ENCODE data around the gene BRINP3. TPM values are rescaled to one million over a fixed set of nuclear protein-coding genes. Genes with fewer than 3 reads are reported as not detected.

Gene BRINP3
- total RNA-seq, 3 donors from 2014 or later = 12.4 to 48.7 (median 14.2) TPM

GRCh38 chr1:190175320-190175719 lies 302.3 kb downstream of the BRINP3 start:
- no peak for DNase-seq
- no peak for ATAC-seq
- no peaks in the 10 kb centered on the region for H3K4me1 ChIP-seq (ENCODE audit: low read depth)
- no peak for TF ChIP-seq CTCF (IDR thresholded peaks at IDR 0.05)
- intact Hi-C loops (cut with DNase I, micrococcal nuclease) = no loop called here
- H3K36me3 ChIP-seq (ENCODE audit: low read depth) = no peaks in the 10 kb centered on the region
- no peak overlapping the region for H3K4me3 ChIP-seq
- H3K9me3 ChIP-seq = no peaks in the 10 kb centered on the region

DNA sequence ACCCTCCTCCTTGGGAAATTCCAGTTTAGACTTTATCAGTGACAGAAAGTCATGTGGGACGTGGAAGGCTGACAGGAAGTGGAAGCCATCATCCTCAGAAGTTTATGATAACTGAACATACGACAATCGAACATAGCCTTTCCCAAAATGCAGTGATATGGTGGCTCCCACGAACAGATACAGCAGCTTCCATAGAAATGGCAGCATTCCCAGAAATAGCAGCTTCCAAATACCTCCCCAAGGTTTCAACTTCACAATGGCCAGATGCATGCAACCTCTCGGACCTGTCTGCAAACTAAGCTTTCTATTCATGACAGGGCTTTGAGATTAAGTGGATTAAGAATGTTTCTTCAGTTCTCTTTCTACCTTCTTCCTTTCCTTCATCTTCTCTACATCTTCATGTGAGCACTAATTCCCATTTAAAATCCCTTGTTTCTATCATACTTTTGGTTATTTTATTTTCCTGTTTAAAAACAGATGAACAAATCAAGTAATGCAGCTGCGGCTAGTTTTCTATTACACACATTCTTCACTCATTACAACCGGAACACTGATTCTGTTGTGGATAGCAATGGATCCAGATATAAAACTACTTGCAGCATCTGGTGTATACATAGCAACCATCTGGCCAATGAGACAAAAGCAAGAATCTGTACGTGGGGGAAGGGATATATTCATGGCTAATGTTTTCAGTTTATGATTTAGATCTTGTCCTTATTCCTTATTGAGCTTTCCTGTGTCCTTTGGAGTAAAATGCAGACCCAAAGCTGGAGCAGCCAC lies 304.8 kb downstream of the BRINP3 start:
- no peak for TF ChIP-seq CTCF (IDR thresholded peaks at IDR 0.05)
- Histone ChIP-seq H3K4me3 (no peak overlapping the region), H3K4me1 (ENCODE audit: low read depth) (no peaks in the 10 kb centered on the region), H3K36me3 (ENCODE audit: low read depth) (no peaks in the 10 kb centered on the region), H3K9me3 (no peaks in the 10 kb centered on the region)
- no peak for ATAC-seq
- intact Hi-C loops (cut with DNase I, micrococcal nuclease) = no loop called here
- DNase-seq = no peak

DNA sequence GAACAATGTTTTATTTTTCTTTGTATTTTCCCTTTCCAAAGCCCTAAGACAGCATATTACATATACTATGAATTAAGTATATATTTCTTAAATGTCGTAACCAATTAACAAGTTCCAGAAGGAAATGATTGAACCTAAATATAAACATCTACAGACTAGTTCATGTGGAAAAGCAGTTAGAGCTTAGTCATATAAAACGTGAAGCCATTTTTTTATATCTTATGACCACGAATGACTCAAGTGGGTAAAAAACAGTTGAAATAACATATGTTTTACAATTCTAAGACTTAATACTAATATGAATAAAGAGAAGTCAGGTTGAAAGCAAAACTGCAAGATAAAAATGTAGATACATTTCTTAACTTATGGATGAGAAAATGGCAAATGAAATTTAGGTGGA lies 307.3 kb downstream of the BRINP3 start:
- TF ChIP-seq CTCF (IDR thresholded peaks at IDR 0.05) = no peak
- no peak for ATAC-seq
- Histone ChIP-seq H3K9me3 (no peaks in the 10 kb centered on the region), H3K4me1 (ENCODE audit: low read depth) (no peaks in the 10 kb centered on the region), H3K36me3 (ENCODE audit: low read depth) (no peaks in the 10 kb centered on the region), H3K4me3 (no peak overlapping the region)
- intact Hi-C loops (cut with DNase I, micrococcal nuclease) = no loop called here
- DNase-seq = no peak

DNA sequence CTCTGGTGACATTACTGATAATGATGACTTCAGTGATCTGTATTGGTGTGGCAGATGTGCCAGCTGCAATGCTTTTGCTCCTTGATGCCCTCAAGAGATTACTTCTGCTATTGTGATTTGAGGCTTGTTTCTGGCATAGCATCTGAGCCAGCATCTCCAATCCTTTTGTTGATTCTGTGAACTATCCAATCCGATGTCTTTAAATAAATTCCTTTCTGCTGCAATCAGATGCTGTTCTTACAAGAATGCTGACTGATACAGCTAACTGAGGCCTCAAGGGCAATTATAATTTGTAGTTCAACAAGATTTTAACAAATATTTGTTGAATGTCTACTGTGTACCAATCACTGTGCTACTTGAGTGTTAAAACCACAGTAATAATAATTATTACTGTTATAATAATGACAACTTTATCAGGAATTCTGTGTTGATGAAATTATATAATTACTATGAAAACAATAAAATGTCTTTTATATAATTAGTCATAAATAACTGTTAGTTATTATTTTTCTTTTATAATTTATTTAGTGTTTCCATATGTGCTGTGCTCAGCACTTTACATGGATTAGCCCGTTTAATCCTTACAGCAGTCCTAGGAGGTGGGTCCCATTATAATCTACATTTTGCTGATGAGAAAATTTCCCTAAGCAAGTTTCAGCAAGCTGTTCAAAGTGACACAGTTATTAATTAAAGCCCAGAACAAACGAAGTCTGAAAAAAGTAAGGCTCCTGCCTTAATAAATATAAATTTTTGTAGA lies 308.2 kb downstream of the BRINP3 start:
- no peak for ATAC-seq
- Histone ChIP-seq H3K4me1 (ENCODE audit: low read depth) (no peaks in the 10 kb centered on the region), H3K36me3 (ENCODE audit: low read depth) (no peaks in the 10 kb centered on the region), H3K4me3 (no peak overlapping the region), H3K9me3 (no peaks in the 10 kb centered on the region)
- no peak for DNase-seq
- no peak for TF ChIP-seq CTCF (IDR thresholded peaks at IDR 0.05)
- intact Hi-C loops (cut with DNase I, micrococcal nuclease) = no loop called here

DNA sequence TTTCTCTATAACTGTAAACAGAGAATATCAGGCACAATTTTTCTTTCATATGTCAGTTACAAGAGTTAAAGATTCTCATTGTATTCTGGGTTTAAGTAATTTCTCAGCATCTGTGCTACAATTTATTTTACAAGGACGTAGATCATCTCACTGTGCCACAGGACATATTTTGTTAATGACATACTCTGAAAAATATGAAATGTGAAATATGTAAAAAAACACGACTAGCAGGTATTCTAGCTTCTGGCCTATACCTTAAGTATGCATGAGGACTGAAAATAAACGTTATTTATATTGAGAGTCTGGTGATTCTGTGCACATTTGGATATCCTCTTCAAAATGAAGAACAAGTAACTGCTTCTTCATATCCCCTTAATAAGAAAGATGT lies 308.8 kb downstream of the BRINP3 start:
- TF ChIP-seq CTCF (IDR thresholded peaks at IDR 0.05) = no peak
- H3K4me1 ChIP-seq (ENCODE audit: low read depth) = no peaks in the 10 kb centered on the region
- H3K4me3 ChIP-seq = no peak overlapping the region
- ATAC-seq = no peak
- no peak for DNase-seq
- intact Hi-C loops (cut with DNase I, micrococcal nuclease) = no loop called here
- H3K9me3 ChIP-seq = no peaks in the 10 kb centered on the region
- no peaks in the 10 kb centered on the region for H3K36me3 ChIP-seq (ENCODE audit: low read depth)
